Fibroblast of the aortic adventitia (primary cell): Measurements from ENCODE around the gene EFNA5. TPM values are rescaled to one million over a fixed set of nuclear protein-coding genes. Genes with fewer than 3 reads are reported as not detected.

Experiments used
- DNase-seq: peaks from one replicate; pipeline ENCODE4 v3.0.0-alpha.2; 2010; ENCODE audit warnings: low read depth
- H3K4me3 ChIP-seq: 2 replicates; pipeline ENCODE4 v1.5.1; 2011; ENCODE audit warnings: low read depth, mild to moderate bottlenecking, control low read depth, low read length, moderate library complexity
- total RNA-seq: library from RNA; depleted of rRNA; stranded (reverse); fragments of >200 nt; gene quantifications from 2 replicates; pipeline ENCODE4 v1.2.3, GENCODE V29; 2012; ENCODE audit warnings: low replicate concordance
- TF ChIP-seq, protein P1 (sequence below): IDR thresholded peaks from 2 replicates; pipeline ENCODE4 v1.5.1; 2011; ENCODE audit warnings: mild to moderate bottlenecking, low read length, control low read depth, inconsistent platforms; ENCODE audit not compliant: insufficient read depth

Gene EFNA5
- total RNA-seq, 1 donor, result 33.1 TPM

DNA sequence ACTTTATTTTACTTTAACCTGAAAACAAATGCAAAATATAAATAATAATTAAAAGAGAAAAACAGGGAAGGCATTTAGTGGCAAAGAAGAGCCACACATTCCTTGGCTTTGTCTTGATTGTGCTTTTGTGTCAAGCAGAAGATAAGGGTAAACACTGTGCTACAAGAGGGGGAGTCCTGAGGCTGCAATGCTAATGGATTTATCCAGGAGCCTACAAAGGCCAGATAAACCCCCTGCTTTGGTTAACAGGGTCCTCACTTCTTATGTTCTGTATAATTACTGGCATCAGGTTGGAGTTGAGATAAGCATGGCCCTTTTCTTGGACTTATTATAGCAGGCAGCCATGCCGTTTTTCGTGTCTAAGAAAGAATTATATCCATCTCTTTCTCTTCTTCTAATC, 302.8 kb downstream of the EFNA5 start:
- DNase-seq, result no peak
- H3K4me3 ChIP-seq, result no peak overlapping the region
- TF ChIP-seq, protein P1, sequence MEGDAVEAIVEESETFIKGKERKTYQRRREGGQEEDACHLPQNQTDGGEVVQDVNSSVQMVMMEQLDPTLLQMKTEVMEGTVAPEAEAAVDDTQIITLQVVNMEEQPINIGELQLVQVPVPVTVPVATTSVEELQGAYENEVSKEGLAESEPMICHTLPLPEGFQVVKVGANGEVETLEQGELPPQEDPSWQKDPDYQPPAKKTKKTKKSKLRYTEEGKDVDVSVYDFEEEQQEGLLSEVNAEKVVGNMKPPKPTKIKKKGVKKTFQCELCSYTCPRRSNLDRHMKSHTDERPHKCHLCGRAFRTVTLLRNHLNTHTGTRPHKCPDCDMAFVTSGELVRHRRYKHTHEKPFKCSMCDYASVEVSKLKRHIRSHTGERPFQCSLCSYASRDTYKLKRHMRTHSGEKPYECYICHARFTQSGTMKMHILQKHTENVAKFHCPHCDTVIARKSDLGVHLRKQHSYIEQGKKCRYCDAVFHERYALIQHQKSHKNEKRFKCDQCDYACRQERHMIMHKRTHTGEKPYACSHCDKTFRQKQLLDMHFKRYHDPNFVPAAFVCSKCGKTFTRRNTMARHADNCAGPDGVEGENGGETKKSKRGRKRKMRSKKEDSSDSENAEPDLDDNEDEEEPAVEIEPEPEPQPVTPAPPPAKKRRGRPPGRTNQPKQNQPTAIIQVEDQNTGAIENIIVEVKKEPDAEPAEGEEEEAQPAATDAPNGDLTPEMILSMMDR, result no peak

DNA sequence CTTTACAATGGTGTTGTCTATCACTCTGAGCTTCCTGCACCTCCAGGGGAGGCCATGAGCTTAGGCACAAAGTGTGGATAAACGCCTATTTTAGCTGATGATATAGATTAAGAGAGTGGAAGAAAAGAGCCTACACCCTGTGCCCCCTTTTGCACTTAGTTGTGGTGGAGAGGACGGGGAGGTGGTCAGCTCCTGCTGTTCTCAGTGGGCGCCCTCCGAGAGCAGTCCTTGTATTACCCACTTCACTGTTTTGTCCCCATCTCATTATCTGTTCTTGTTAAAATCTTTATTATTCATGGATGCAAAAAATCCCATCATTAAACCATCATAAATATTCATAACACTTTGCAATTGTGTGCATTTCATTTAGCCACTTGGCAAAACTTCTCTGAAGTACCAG, 303.3 kb downstream of the EFNA5 start:
- DNase-seq, result no peak
- H3K4me3 ChIP-seq, result no peak overlapping the region
- TF ChIP-seq, protein P1, result no peak

DNA sequence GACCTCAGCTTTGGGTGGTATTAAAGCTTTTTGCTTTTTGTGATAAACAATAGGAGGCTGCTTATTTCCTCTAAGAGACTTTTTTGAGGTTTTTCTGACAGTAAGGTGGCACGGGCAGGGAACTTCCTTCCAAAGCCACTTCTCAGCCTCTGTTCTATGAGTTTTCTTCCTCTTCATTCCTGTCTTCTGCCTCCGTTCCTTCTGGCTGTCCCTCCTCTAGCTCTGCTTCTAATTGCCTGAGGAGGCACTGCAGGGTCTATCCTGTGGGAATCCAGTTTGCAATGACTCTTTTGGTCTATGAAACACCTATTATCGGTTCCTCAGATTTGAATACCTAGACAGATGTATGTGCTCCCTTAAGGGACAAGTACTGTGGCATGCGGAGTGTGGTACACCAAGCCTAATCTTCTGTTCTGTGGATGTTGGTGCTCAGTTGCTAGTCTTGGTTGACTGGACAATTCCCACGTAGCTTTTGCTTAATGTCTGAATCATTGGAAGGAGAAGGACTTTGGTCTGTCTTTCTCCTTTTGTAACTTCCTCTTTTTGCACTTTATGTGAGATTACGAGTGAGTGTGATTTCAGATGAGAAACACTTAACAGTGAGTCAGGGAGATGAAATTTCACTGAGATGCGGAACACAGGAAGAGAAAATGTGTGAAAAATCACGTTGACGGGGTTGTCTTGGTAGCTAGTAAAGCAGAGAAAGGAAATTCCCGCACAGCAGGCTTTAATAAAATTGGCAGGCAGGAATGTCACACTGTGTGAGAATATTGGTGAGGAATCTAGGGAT, 305.2 kb downstream of the EFNA5 start:
- DNase-seq, result no peak
- no peak overlapping the region for H3K4me3 ChIP-seq
- TF ChIP-seq, protein P1, result no peak

DNA sequence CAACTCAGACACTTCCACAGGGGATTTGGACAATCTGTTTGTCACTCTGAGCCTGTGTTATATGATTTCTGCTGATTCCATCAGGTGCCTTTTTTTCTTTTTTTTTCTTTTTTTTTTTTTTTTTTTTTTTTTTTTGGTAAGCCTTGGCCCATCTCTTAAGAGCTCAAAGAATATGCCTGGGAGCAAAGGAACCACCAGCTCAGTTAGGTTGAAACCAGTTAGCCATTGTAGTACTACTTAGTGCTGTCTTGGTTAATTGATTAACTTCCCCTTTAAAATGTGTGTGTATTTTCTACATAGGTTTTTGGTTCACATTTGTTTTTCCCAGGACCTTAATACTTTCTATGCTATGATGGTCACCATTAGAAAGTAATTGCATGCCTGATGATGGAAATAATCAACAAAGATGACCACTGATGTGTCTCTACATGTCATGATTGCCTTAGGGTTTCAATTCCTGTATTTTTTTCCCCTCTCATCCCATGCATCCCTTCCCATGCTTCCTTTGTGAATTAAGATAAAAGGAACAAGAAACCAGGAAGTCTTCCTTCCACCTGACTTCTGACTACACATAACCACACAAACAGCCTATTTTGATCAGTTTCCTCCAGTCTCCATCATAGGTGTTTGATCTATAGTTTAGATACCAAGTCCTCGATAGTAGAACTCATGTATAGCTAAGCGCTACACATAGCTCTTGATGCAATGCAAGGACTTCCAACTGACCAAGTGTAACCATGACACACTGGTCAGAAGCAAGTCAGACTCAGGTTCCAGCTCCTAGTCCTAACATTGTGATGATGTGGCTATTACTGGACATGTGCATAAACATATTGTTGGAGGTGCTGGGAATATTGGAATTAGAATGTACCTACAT, 306.1 kb downstream of the EFNA5 start:
- DNase-seq, result no peak
- H3K4me3 ChIP-seq, result no peak overlapping the region
- TF ChIP-seq, protein P1, result no peak

DNA sequence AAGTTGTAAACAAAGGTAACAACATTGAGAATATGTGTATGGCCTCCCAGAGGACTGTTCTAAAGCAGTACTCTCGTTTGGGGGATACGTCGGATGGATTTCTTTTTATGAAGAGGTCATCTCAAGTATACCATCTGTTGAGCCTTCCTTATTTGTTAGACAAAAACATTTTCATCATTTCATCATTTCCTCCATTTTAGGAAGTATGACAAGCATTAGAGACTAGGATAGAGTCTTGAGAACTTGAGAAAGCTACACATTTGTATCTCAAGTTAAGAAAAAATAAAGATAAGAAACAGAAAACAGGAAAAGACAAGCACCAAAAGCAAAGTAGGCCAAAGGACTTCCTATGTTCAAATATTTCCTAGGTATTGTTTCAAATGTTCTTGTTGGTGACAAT, 307.0 kb downstream of the EFNA5 start:
- TF ChIP-seq, protein P1, result no peak
- no peak for DNase-seq
- no peak overlapping the region for H3K4me3 ChIP-seq

DNA sequence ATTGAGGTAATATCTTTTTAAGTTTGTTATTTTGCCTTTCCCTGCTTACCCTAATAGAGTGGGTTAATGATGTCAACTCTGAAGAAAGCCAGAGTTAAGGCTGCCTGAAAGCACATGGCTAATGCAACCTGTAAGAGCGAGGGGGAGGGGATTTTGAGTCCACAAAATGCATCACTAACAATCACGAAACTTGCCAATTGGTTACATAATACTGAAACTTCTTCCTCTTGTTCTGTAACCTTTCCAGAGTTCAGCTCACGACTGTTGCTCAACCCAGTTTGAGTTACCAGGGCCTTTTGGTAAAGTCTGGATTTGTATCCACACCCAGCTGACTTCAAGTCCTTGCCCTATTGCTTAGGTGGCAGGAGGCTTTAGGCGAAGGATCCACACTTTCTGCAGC, 308.8 kb downstream of the EFNA5 start:
- no peak overlapping the region for H3K4me3 ChIP-seq
- TF ChIP-seq, protein P1, result no peak
- peak; percentile 63 for DNase-seq
